NCI-H345 treated with DMSO at 0.1 percent for 48 hours (cell line): ENCODE results near the gene ROR1.

Experiments
- DNase-seq: peaks from one replicate; lab custom pipeline; 2025; ENCODE audit not compliant: unreplicated experiment; lab: John Stamatoyannopoulos, UW

The ROR1 gene

GRCh38 chr1:64126581-64126980, 352.8 kb downstream of the ROR1 start:
- DNase-seq = no peak

GRCh38 chr1:64127297-64127696, 353.5 kb downstream of the ROR1 start:
- no peak for DNase-seq

- no peak for DNase-seq
Observed at GRCh38 chr1:64129701-64130100, 355.9 kb downstream of the ROR1 start.

GRCh38 chr1:64131155-64131554, 357.3 kb downstream of the ROR1 start:
- DNase-seq = no peak

GRCh38 chr1:64133036-64133435, 359.2 kb downstream of the ROR1 start:
- no peak for DNase-seq

- no peak for DNase-seq
Observed at GRCh38 chr1:64135462-64136223, 361.8 kb downstream of the ROR1 start.

GRCh38 chr1:64136296-64136695, 362.5 kb downstream of the ROR1 start:
- no peak for DNase-seq

GRCh38 chr1:64136752-64137411, 363.1 kb downstream of the ROR1 start:
- DNase-seq = peak; percentile 35

- no peak for DNase-seq
Observed at GRCh38 chr1:64137412-64137803, 363.6 kb downstream of the ROR1 start.

GRCh38 chr1:64139877-64140276, 366.1 kb downstream of the ROR1 start:
- no peak for DNase-seq

GRCh38 chr1:64140596-64140995, 366.8 kb downstream of the ROR1 start:
- DNase-seq = no peak

- no peak for DNase-seq
Observed at GRCh38 chr1:64147045-64147724, 373.4 kb downstream of the ROR1 start.

- no peak for DNase-seq
Observed at GRCh38 chr1:64147759-64148158, 373.9 kb downstream of the ROR1 start.

- DNase-seq = no peak
Observed at GRCh38 chr1:64150266-64150665, 376.4 kb downstream of the ROR1 start.

- no peak for DNase-seq
Observed at GRCh38 chr1:64150729-64151230, 377.0 kb downstream of the ROR1 start.

GRCh38 chr1:64155278-64155677, 381.5 kb downstream of the ROR1 start:
- no peak for DNase-seq

GRCh38 chr1:64161357-64161941, 387.6 kb downstream of the ROR1 start:
- no peak for DNase-seq

- DNase-seq = peak; percentile 59
Observed at GRCh38 chr1:64162151-64162550, 388.3 kb downstream of the ROR1 start.

GRCh38 chr1:64162804-64163203, 389.0 kb downstream of the ROR1 start:
- no peak for DNase-seq

- DNase-seq = no peak
Observed at GRCh38 chr1:64163431-64163830, 389.6 kb downstream of the ROR1 start.

- DNase-seq = peak; percentile 17
Observed at GRCh38 chr1:64163970-64164369, 390.2 kb downstream of the ROR1 start.

GRCh38 chr1:64166629-64167028, 392.8 kb downstream of the ROR1 start:
- DNase-seq = no peak
